A204.1 (cell line): Measurements from ENCODE around the gene SH3BP5L.

Experiments
- FAIRE-seq: peaks from 2 replicates; lab custom pipeline; 2012; peaks lifted over from hg19 to GRCh38; lab: Jason Lieb, UNC

SH3BP5L gene

GRCh38 chr1:248825573-248825908, 174 bp downstream of the SH3BP5L start:
- no peak for FAIRE-seq

- no peak for FAIRE-seq
These were observed 579 bp downstream of the SH3BP5L start for GRCh38 chr1:248825136-248825535.

GRCh38 chr1:248824701-248825100, 1.0 kb downstream of the SH3BP5L start:
- no peak for FAIRE-seq

GRCh38 chr1:248824301-248824700, 1.4 kb downstream of the SH3BP5L start:
- FAIRE-seq: no peak

GRCh38 chr1:248823517-248824001, 2.2 kb downstream of the SH3BP5L start:
- no peak for FAIRE-seq

- FAIRE-seq: no peak
These were observed 3.3 kb downstream of the SH3BP5L start for GRCh38 chr1:248822148-248823032.

- FAIRE-seq: no peak
These were observed 4.1 kb downstream of the SH3BP5L start for GRCh38 chr1:248821641-248822040.

- FAIRE-seq: no peak
These were observed 4.6 kb downstream of the SH3BP5L start for GRCh38 chr1:248821101-248821500.

- FAIRE-seq: no peak
These were observed 5.6 kb downstream of the SH3BP5L start for GRCh38 chr1:248820041-248820585.

- FAIRE-seq: no peak
These were observed 7.0 kb downstream of the SH3BP5L start for GRCh38 chr1:248818505-248819374.

GRCh38 chr1:248817065-248817464, 8.7 kb downstream of the SH3BP5L start:
- FAIRE-seq: no peak

GRCh38 chr1:248816042-248816851, 9.5 kb downstream of the SH3BP5L start:
- no peak for FAIRE-seq

- no peak for FAIRE-seq
These were observed 10.2 kb downstream of the SH3BP5L start for GRCh38 chr1:248815407-248816034.

GRCh38 chr1:248814351-248814750, 11.4 kb downstream of the SH3BP5L start:
- no peak for FAIRE-seq

GRCh38 chr1:248813546-248813945, 12.2 kb downstream of the SH3BP5L start:
- no peak for FAIRE-seq

GRCh38 chr1:248812736-248813425, 12.8 kb downstream of the SH3BP5L start:
- no peak for FAIRE-seq

GRCh38 chr1:248811514-248812490, 13.9 kb downstream of the SH3BP5L start:
- no peak for FAIRE-seq

- FAIRE-seq: no peak
These were observed 14.8 kb downstream of the SH3BP5L start for GRCh38 chr1:248810727-248811513.
